Adrenal gland (tissue), 12 donors: ENCODE results near the gene ZNF217. TPM values are rescaled to one million over a fixed set of nuclear protein-coding genes. Genes with fewer than 3 reads are reported as not detected.

Experiments
- DNase-seq, 7 donors: peaks; one replicate each; pipeline ENCODE4 v3.0.0-alpha.2; 2019 to 2020
- H3K27ac ChIP-seq, 5 donors: fragments of 200-600 bp; sonication (generic) in 4 of 5; 1 replicate in 3 of 5; 2 replicates in 2 of 5; pipeline versions ENCODE4 v1.5.1 to v1.8.0; 2016 to 2020; ENCODE audit warnings: mild to moderate bottlenecking in 1 of 5
- H3K27me3 ChIP-seq: fragments of 200-600 bp; 2 replicates; pipeline ENCODE4 v1.8.0; 2021
- H3K36me3 ChIP-seq, 2 donors: fragments of 200-600 bp; replicated peaks in 1 of 2; 1 replicate in 1 of 2; 2 replicates in 1 of 2; pipeline versions ENCODE4 v1.5.1 to v1.8.0; 2018 to 2022
- H3K4me1 ChIP-seq, 2 donors: fragments of 200-600 bp; replicated peaks in 1 of 2; 1 replicate in 1 of 2; 2 replicates in 1 of 2; pipeline versions ENCODE4 v1.5.1 to v1.8.0; 2018 to 2021
- H3K4me3 ChIP-seq, 4 donors: fragments of 200-600 bp; sonication (generic) in 3 of 4; one replicate each; pipeline ENCODE4 v1.5.1; 2016 to 2018
- H3K9me3 ChIP-seq, 3 donors: fragments of 200-600 bp; sonication (generic) in 1 of 3; replicated peaks in 1 of 3; 1 replicate in 2 of 3; 2 replicates in 1 of 3; pipeline versions ENCODE4 v1.5.1 to v1.8.0; 2016 to 2021
- CTCF ChIP-seq, 6 experiments: fragments of 450-650 bp in 4 of 6; fragments of 200-600 bp in 2 of 6; sonication (generic) in 1 of 6; IDR thresholded peaks; 1 replicate in 5 of 6; 2 replicates in 1 of 6; pipeline versions ENCODE4 v1.5.1 to v1.8.0; 2016 to 2021; ENCODE audit warnings: antibody characterized with exemption in 6 of 6, mild to moderate bottlenecking in 2 of 6, moderate library complexity in 1 of 6
- POLR2A ChIP-seq, 2 donors: fragments of 450-650 bp; IDR thresholded peaks; one replicate each; pipeline ENCODE4 v1.6.1; 2017; ENCODE audit warnings: antibody characterized with exemption in 2 of 2, mild to moderate bottlenecking in 2 of 2, moderate library complexity in 1 of 2
- WGBS, 4 donors: extraction: QIAGEN DNeasy Blood & Tissue Kit in 2 of 4; methylation state at CpG; one replicate each; pipeline versions ENCODE4 v1.1.5 to v1.1.7; 2013 to 2017; 5-methylcytosine and 5-hydroxymethylcytosine counted together
- intact Hi-C, 2 donors: fragments of 100-400 bp; cut with DNase I; formaldehyde crosslinking; loops; one replicate each; pipeline versions ENCODE4 v1.14.1 to v1.15.0; 2022 to 2023
- polyA plus RNA-seq, 3 donors: library from polyadenylated mRNA; stranded (reverse); fragments of 200-250 nt in 2 of 3; fragments of 350-450 nt in 1 of 3; fragmentation: Illumina TruSeq in 1 of 3; extraction: RNeasy Lipid Tissue Mini Kit (QIAGEN cat#74804) in 1 of 3; gene quantifications; one replicate each; pipeline ENCODE4 v1.2.3, GENCODE V29; 2013 to 2014
- total RNA-seq, 9 donors: library from RNA; depleted of rRNA in 4 of 9; stranded (reverse); fragments of >200 nt in 4 of 9; fragments of 120-200 nt in 1 of 9; fragmentation: NEBNext Ultra II Directional in 1 of 9; extraction: Animal tissue kit (Norgen Biotek cat#: 25700) in 1 of 9; gene quantifications; one replicate each; pipeline versions ENCODE4 v1.1.0 to v1.2.4, GENCODE V29; 2013 to 2023
- donor health status: healthy with polysubstance abuse.
- donor health status: Bipolar disorder and iron deficiency.
- donor health status: DM: yes; HTN: yes; CAD: no.
- donor health status: DM: no; HTN: no; CAD: no.
- donor health status: DM: no; HTN: no; CAD: no.
- donor health status: DM: yes; HTN: yes; CAD: no.

ZNF217 gene
- total and polyA plus RNA-seq, 12 donors, result 3.3 to 23.4 (median 11.8) TPM

DNA sequence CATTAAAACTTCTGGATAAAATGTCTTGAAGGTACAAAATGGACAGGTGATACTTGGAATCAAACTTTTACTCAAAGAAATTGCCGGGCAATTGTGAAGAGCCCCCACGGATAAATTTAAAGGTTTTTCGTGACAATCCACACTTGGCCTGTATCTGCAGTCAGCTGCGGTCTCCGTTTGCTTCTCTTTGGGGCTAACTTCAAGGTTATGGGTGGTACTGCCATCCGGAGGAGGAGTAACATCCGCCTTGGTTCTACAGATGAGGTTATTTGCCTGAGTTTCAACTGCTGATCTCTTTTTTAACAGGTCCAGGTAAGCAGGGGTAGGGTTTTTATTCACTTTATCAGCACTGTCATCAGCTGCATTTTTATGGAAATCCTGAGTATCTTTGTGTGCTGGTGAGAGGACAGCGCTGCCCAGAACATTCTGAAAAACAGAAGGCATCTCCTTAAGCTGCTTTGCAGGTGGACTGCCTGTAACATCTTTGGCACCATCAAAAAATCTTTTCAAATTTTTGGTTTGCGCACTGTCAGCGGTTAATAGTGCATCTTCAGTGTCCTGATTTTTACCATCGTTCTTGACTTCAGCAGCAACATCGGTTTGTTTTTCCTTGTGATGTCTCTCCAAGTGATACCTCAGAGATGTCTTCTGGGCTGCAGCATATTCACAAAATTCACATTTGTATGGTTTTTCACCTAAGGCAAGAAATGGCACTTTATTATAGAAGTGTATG is 16.9 kb downstream of the ZNF217 start:
- Histone ChIP-seq H3K27me3 (no peaks in the 10 kb centered on the region), H3K27ac (no peak overlapping the region), H3K4me3 (no peak overlapping the region), H3K4me1 (peaks cover 10 to 26% of the 10 kb centered on the region in 2 donors), H3K36me3 (peaks cover 0 to 58% of the 10 kb centered on the region in 2 donors), H3K9me3 (no peaks in the 10 kb centered on the region)
- no peak for DNase-seq
- intact Hi-C loops, result loop anchor here in 1 of 2 donors (5.0 to 10.0 kb wide), 2 partner anchors 296 to 368 kb away; no protein-coding TSS in a partner anchor
- 89 to 93% (median 92%) methylated on average over 12 of the region's 12 CpGs for WGBS, 4 donors
- TF ChIP-seq CTCF (IDR thresholded peaks at IDR 0.05) (no peak), POLR2A (IDR thresholded peaks at IDR 0.05) (no peak)

DNA sequence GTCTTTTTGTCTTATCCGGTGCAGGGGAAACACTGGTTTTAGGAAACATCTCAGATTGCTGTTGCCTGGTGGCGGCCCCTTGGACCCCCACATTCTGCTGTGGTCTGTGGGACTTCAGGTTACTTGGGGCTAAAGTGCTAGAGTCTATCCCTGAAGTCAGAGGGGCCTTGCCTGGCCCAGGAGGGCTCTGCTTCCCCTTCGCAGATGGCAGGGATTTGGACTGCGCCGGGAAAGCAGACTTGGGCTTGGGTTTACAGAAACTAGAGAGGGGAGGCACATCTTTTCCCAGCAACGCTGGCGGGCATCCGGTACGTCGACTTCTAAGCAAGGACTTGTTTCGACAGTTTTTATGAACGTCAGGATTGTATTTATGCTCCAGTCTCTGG is 17.5 kb downstream of the ZNF217 start:
- no peak overlapping the region for H3K4me3 ChIP-seq
- H3K27ac ChIP-seq, result no peak overlapping the region
- peak in 1 of 7 donors; percentile 48 for DNase-seq
- no peaks in the 10 kb centered on the region for H3K27me3 ChIP-seq
- H3K36me3 ChIP-seq, result peaks cover 0 to 58% of the 10 kb centered on the region in 2 donors
- no peak for TF ChIP-seq CTCF (IDR thresholded peaks at IDR 0.05)
- TF ChIP-seq POLR2A (IDR thresholded peaks at IDR 0.05), result no peak
- no peaks in the 10 kb centered on the region for H3K9me3 ChIP-seq
- H3K4me1 ChIP-seq, result peaks cover 10 to 26% of the 10 kb centered on the region in 2 donors
- intact Hi-C loops, result loop anchor here in 1 of 2 donors (5.0 to 10.0 kb wide), 2 partner anchors 296 to 369 kb away; no protein-coding TSS in a partner anchor
- 92 to 95% (median 94%) methylated on average over 12 of the region's 12 CpGs for WGBS, 4 donors

GRCh38 chr20:53575481-53576194 is 18.0 kb downstream of the ZNF217 start:
- Histone ChIP-seq H3K4me3 (no peak overlapping the region), H3K4me1 (peaks cover 10 to 21% of the 10 kb centered on the region in 2 donors), H3K36me3 (peaks cover 0 to 58% of the 10 kb centered on the region in 2 donors), H3K9me3 (no peaks in the 10 kb centered on the region), H3K27me3 (no peaks in the 10 kb centered on the region), H3K27ac (no peak overlapping the region)
- intact Hi-C loops, result loop anchor here in 1 of 2 donors (5.0 to 10.0 kb wide), 2 partner anchors 297 to 369 kb away; no protein-coding TSS in a partner anchor
- TF ChIP-seq CTCF (IDR thresholded peaks at IDR 0.05) (no peak), POLR2A (IDR thresholded peaks at IDR 0.05) (no peak)
- WGBS, 4 donors, result 88 to 94% (median 91%) methylated on average over 14 to 23 of the region's 23 CpGs
- DNase-seq, result peak in 1 of 7 donors; percentile 48

DNA sequence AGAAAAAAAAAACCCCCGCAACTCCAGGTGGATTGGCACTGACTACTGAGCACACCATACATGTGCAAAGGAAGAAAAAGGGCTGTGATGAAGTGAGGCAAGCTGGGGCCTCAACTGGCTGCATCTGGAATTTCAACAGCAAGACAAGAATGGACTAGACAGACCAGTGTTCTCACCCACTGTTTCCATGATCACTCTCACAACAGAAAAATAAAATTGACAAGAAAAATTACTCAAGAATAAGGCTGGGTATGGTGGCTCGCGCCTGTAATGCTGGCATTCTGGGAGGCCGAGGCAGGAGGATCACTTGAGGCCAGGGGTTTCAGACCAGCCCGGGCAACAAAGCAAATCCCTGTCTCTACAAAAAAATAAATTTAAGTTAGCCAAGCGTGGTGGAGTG is 18.8 kb downstream of the ZNF217 start:
- intact Hi-C loops, result loop anchor here in 1 of 2 donors (5.0 to 10.0 kb wide), 2 partner anchors 297 to 370 kb away; no protein-coding TSS in a partner anchor
- DNase-seq, result peak in 1 of 7 donors; percentile 24
- Histone ChIP-seq H3K27ac (no peak overlapping the region), H3K4me1 (peaks cover 10 to 18% of the 10 kb centered on the region in 2 donors), H3K9me3 (no peaks in the 10 kb centered on the region), H3K36me3 (peaks cover 0 to 63% of the 10 kb centered on the region in 2 donors), H3K4me3 (no peak overlapping the region), H3K27me3 (no peaks in the 10 kb centered on the region)
- TF ChIP-seq CTCF (IDR thresholded peaks at IDR 0.05) (no peak), POLR2A (IDR thresholded peaks at IDR 0.05) (no peak)
- 94 to 97% (median 95%) methylated on average over 6 of the region's 6 CpGs for WGBS, 4 donors
